ENCODE results near the gene VPS50. TPM values are rescaled to one million over a fixed set of nuclear protein-coding genes. Genes with fewer than 3 reads are reported as not detected.

Gene VPS50
- total RNA-seq, 4 donors from 2014 or later, result 17.4 to 26.6 (median 23.7) TPM

DNA sequence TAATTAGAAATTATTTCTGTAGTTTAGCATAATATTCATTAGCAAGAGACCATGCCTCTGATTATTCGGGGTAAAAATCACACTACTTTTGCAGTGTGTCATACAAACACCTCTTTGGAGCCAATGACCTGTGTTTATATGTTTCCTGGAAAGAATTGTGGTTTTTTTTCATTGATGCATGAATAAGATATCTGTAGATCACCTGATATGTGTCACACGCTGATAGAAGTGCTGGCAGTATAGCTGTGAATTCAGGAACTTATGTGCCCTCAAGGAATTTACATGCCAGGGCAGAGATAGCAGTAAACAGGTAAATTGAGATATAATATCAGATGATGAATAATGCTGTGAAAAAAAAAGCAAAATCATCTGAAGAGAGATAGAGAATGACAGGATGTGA lies 118.2 kb downstream of the VPS50 start:
- no peak for ATAC-seq
- H3K36me3 ChIP-seq, result peaks cover 0 to 58% of the 10 kb centered on the region in 2 donors
- no peak overlapping the region for H3K4me3 ChIP-seq
- TF ChIP-seq EP300 (IDR thresholded peaks at IDR 0.05) (no peak), POLR2AphosphoS5 (IDR thresholded peaks at IDR 0.05) (no peak), POLR2A (IDR thresholded peaks at IDR 0.05) (no peak)
- TF ChIP-seq, protein P1, sequence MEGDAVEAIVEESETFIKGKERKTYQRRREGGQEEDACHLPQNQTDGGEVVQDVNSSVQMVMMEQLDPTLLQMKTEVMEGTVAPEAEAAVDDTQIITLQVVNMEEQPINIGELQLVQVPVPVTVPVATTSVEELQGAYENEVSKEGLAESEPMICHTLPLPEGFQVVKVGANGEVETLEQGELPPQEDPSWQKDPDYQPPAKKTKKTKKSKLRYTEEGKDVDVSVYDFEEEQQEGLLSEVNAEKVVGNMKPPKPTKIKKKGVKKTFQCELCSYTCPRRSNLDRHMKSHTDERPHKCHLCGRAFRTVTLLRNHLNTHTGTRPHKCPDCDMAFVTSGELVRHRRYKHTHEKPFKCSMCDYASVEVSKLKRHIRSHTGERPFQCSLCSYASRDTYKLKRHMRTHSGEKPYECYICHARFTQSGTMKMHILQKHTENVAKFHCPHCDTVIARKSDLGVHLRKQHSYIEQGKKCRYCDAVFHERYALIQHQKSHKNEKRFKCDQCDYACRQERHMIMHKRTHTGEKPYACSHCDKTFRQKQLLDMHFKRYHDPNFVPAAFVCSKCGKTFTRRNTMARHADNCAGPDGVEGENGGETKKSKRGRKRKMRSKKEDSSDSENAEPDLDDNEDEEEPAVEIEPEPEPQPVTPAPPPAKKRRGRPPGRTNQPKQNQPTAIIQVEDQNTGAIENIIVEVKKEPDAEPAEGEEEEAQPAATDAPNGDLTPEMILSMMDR (IDR thresholded peaks at IDR 0.05), result no peak
- H3K4me1 ChIP-seq, result no peaks in the 10 kb centered on the region
- WGBS, 2 donors (ENCODE audit: low coverage in 1 of 2), result 88 to 96% methylated on average over 1 to 2 of the region's 2 CpGs
- H3K27ac ChIP-seq, result no peak overlapping the region
- no peaks in the 10 kb centered on the region for H3K27me3 ChIP-seq
- no peaks in the 10 kb centered on the region for H3K9me3 ChIP-seq

DNA sequence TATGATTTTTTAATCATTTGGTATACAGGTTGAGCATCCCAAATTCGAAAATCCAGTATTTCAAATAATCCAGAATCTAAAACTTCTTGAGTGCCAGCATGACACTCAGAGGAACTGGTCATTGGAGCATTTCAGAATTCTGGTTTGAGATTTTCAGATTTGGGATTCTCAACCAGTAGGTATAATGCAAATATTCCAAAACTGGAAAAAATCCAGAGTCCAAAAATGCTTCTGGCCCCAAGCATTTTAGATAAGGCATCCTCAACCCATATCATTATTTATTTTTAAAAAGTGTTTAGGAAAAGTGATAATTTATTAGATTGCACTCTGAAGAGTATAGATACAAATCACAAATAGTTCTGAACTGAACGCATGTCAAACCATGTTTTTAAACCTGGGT lies 120.7 kb downstream of the VPS50 start:
- TF ChIP-seq POLR2A (IDR thresholded peaks at IDR 0.05) (no peak), POLR2AphosphoS5 (IDR thresholded peaks at IDR 0.05) (no peak), EP300 (IDR thresholded peaks at IDR 0.05) (no peak)
- TF ChIP-seq, protein P1 (IDR thresholded peaks at IDR 0.05), result no peak

DNA sequence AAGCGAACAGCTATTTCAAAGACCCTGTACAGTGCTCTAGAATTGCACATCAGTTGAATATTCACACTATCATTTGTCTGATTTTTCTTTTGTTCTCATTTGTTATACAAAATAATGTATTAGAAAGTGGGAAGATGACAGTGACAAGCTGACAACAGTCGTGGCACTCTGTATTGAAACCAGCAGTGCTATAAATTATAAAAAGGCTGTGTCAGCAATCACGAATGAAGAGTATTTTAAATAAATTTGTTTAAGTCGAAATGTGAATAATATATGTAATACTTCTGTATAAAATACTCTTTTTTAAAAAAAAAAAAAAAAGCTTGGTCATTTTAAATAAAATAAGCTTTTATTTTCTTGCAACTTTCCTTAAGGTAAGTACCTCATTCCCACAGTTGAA lies 122.6 kb downstream of the VPS50 start:
- no peak overlapping the region for H3K27ac ChIP-seq
- 91 to 96% methylated on average over 4 of the region's 4 CpGs for WGBS, 2 donors (ENCODE audit: low coverage in 1 of 2)
- peaks cover 4 to 77% of the 10 kb centered on the region in 2 donors for H3K36me3 ChIP-seq
- H3K9me3 ChIP-seq, result no peaks in the 10 kb centered on the region
- TF ChIP-seq POLR2AphosphoS5 (IDR thresholded peaks at IDR 0.05) (no peak), EP300 (IDR thresholded peaks at IDR 0.05) (no peak), POLR2A (IDR thresholded peaks at IDR 0.05) (no peak)
- TF ChIP-seq, protein P1 (IDR thresholded peaks at IDR 0.05), result no peak
- no peak for ATAC-seq
- H3K4me3 ChIP-seq, result no peak overlapping the region
- no peaks in the 10 kb centered on the region for H3K27me3 ChIP-seq
- no peaks in the 10 kb centered on the region for H3K4me1 ChIP-seq

More for the DNA sequence above, 120.7 kb downstream of the VPS50 start:
- H3K4me1 ChIP-seq, result no peaks in the 10 kb centered on the region
- H3K4me3 ChIP-seq, result no peak overlapping the region
- H3K36me3 ChIP-seq, result peaks cover 0 to 78% of the 10 kb centered on the region in 2 donors
- no peak for ATAC-seq
- 90 to 96% methylated on average over 2 of the region's 2 CpGs for WGBS, 2 donors (ENCODE audit: low coverage in 1 of 2)
- no peak overlapping the region for H3K27ac ChIP-seq
- no peaks in the 10 kb centered on the region for H3K27me3 ChIP-seq
- no peaks in the 10 kb centered on the region for H3K9me3 ChIP-seq

DNA sequence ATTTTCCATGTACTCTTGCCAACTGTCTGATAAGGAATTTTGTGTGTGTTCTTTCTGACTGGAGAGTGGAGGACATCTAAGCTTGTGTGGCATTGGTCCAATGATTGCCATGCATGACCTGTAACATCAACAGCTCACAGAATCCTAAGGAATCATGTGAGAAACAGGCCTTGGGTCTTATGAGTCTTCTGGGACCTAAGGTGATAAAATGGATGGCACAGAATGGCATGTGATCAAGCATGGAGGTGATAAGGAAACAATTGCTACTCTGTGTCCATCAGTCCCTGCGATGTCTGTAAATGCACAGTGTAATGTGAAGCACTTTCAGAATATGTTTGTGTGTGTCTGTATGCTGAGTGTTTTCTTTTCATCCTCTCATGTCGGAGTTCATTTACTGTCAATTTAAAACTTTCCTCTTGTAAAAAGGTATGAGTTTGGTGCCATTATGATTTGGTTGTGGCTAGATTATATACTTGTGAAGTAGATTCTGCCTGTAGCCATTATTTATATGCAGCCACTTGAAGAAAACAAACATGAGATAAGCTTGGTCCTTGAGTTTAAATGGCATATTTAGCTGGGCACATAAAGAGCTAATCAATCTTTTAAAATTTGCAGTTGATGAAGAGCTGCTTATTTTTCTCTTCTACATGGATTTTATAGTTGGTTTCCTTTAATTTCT lies 127.5 kb downstream of the VPS50 start:
- ATAC-seq, result no peak
- Histone ChIP-seq H3K9me3 (no peaks in the 10 kb centered on the region), H3K27ac (no peak overlapping the region), H3K4me1 (no peaks in the 10 kb centered on the region), H3K4me3 (no peak overlapping the region), H3K27me3 (no peaks in the 10 kb centered on the region), H3K36me3 (peaks cover 4 to 35% of the 10 kb centered on the region in 2 donors)
- TF ChIP-seq EP300 (IDR thresholded peaks at IDR 0.05) (no peak), POLR2A (IDR thresholded peaks at IDR 0.05) (no peak), POLR2AphosphoS5 (IDR thresholded peaks at IDR 0.05) (no peak)
- TF ChIP-seq, protein P1 (IDR thresholded peaks at IDR 0.05), result no peak
- WGBS, 2 donors (ENCODE audit: low coverage in 1 of 2), result 93% methylated on average over 2 of the region's 2 CpGs; no CpG with 5 or more reads in 1 of the 2 donors

DNA sequence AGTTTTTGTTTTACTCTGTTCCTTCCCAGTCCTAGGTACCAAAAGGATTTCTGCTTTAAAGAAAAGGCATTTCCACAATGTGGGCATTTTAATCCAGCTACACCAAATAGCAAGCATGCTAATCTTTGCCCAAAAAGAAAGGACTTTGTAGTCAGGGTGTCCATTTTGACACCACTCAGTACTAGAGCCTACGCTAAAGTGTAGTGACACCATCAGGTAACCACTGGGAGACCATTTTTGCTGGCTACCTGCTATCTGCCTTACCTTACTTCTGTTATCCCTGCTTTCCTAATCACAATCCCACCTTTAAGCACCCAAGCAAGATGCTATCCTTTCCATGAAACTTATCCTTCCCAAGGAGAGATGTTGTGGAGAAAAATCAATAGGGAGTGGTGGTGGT lies 129.7 kb downstream of the VPS50 start:
- ATAC-seq, result no peak
- TF ChIP-seq EP300 (IDR thresholded peaks at IDR 0.05), result no peak
- no peak for TF ChIP-seq POLR2AphosphoS5 (IDR thresholded peaks at IDR 0.05)
- TF ChIP-seq, protein P1 (IDR thresholded peaks at IDR 0.05), result no peak
- TF ChIP-seq POLR2A (IDR thresholded peaks at IDR 0.05), result no peak
- no peaks in the 10 kb centered on the region for H3K4me1 ChIP-seq
- peaks cover 4 to 18% of the 10 kb centered on the region in 2 donors for H3K36me3 ChIP-seq
- H3K27ac ChIP-seq, result no peak overlapping the region
- H3K27me3 ChIP-seq, result no peaks in the 10 kb centered on the region
- H3K4me3 ChIP-seq, result no peak overlapping the region
- no peaks in the 10 kb centered on the region for H3K9me3 ChIP-seq
- 88 to 100% methylated on average over 1 of the region's 1 CpG for WGBS, 2 donors (ENCODE audit: low coverage in 1 of 2)
